Endothelial cell of umbilical vein (primary cell): ENCODE data around the gene WARS2. TPM values are rescaled to one million over a fixed set of nuclear protein-coding genes. Genes with fewer than 3 reads are reported as not detected.

ENCODE experiments used
- BruUV-seq: library from RNA; stranded (reverse); fragments of 400-500 nt; replicated peaks from 2 replicates; lab custom pipeline; 2021; lab: Mats Ljungman, UMichigan
- CTCF ChIA-PET: fragments of 300-600, 350-600 bp; sonication (Branson Sonifier 250); formaldehyde crosslinking; loops from one replicate; lab custom pipeline; 2021; ENCODE audit warnings: antibody characterized with exemption, inconsistent platforms; lab: Charles Lee
- POLR2A ChIA-PET: fragments of 300-600, 350-600 bp; sonication (Branson Sonifier 250); formaldehyde crosslinking; loops from one replicate; lab custom pipeline; 2021; ENCODE audit warnings: antibody characterized with exemption, inconsistent platforms; lab: Charles Lee
- DNase-seq: peaks from one replicate; pipeline ENCODE4 v3.0.0-alpha.2; 2011; ENCODE audit warnings: low read depth, low spot score
- FAIRE-seq: peaks from 2 replicates; lab custom pipeline; 2011; peaks lifted over from hg19 to GRCh38; lab: Jason Lieb, UNC
- H2AFZ ChIP-seq: 2 replicates; pipeline ENCODE4 v1.6.0; 2012; ENCODE audit warnings: low read depth, low read length, control low read depth, inconsistent platforms
- H3K27ac ChIP-seq: 2 replicates; pipeline ENCODE4 v1.5.1; 2011; ENCODE audit warnings: low read depth, mild to moderate bottlenecking, control low read depth, low read length, moderate library complexity; ENCODE audit not compliant: insufficient read depth
- H3K27me3 ChIP-seq, 2 experiments: 2 replicates each; pipeline versions ENCODE4 v1.6.0 to v1.6.1; 2011; ENCODE audit warnings: low read length in 2 of 2, mixed read lengths in 1 of 2; ENCODE audit not compliant: control insufficient read depth in 2 of 2, insufficient read depth in 2 of 2
- H3K36me3 ChIP-seq, 2 experiments: 2 replicates in 1 of 2; 3 replicates in 1 of 2; pipeline ENCODE4 v1.5.1; 2011; ENCODE audit warnings: low read length in 2 of 2, mild to moderate bottlenecking in 1 of 2, moderate library complexity in 1 of 2; ENCODE audit not compliant: control insufficient read depth in 2 of 2, insufficient read depth in 2 of 2; ENCODE audit errors: extremely low read depth in 1 of 2
- H3K4me1 ChIP-seq: 3 replicates; pipeline ENCODE4 v1.5.1; 2011; ENCODE audit warnings: mild to moderate bottlenecking, low read length; ENCODE audit not compliant: control insufficient read depth, insufficient read depth; ENCODE audit errors: extremely low read depth
- H3K4me2 ChIP-seq: 2 replicates; pipeline ENCODE4 v1.6.1; 2011; ENCODE audit warnings: low read length, control low read depth, mixed read lengths; ENCODE audit not compliant: insufficient read depth
- H3K4me3 ChIP-seq, 3 experiments: fragments of 200-600 bp in 1 of 3; sonication (generic), shearing (Covaris generic) in 1 of 3; replicated peaks in 1 of 3; 2 replicates each; pipeline ENCODE4 v1.5.1; 2011 to 2016; ENCODE audit warnings: control low read depth in 3 of 3, low read length in 3 of 3, mild to moderate bottlenecking in 2 of 3, inconsistent platforms in 1 of 3, low read depth in 1 of 3, moderate library complexity in 1 of 3; ENCODE audit not compliant: insufficient read depth in 1 of 3
- H3K79me2 ChIP-seq: 2 replicates; pipeline ENCODE4 v1.6.0; 2012; ENCODE audit warnings: low read length, inconsistent platforms; ENCODE audit not compliant: control insufficient read depth, insufficient read depth
- H3K9ac ChIP-seq: replicated peaks from 2 replicates; pipeline ENCODE3; 2011; ENCODE audit warnings: low read length, control low read depth; ENCODE audit not compliant: insufficient read depth; ENCODE audit errors: extremely low read depth
- H3K9me1 ChIP-seq: replicated peaks from 3 replicates; pipeline ENCODE4 v1.6.0; 2011; ENCODE audit warnings: mild to moderate bottlenecking, low read length; ENCODE audit not compliant: control insufficient read depth, insufficient read depth; ENCODE audit errors: extremely low read depth
- H3K9me3 ChIP-seq: replicated peaks from 2 replicates; pipeline ENCODE4 v1.5.1; 2012; ENCODE audit warnings: low read length, inconsistent platforms; ENCODE audit not compliant: control insufficient read depth, insufficient read depth
- H4K20me1 ChIP-seq: replicated peaks from 2 replicates; pipeline ENCODE3; 2011; ENCODE audit warnings: mild to moderate bottlenecking, low read length; ENCODE audit not compliant: control insufficient read depth, insufficient read depth; ENCODE audit errors: extremely low read depth
- EZH2 ChIP-seq: IDR thresholded peaks from 2 replicates; pipeline ENCODE4 v1.6.1; 2012; ENCODE audit warnings: borderline replicate concordance, low read depth, mild to moderate bottlenecking, moderate library complexity, low read length, inconsistent platforms; ENCODE audit not compliant: severe bottlenecking
- FOS ChIP-seq: IDR thresholded peaks from 2 replicates; pipeline ENCODE4 v1.6.1; 2011; ENCODE audit warnings: mild to moderate bottlenecking, low read length, moderate library complexity, borderline replicate concordance; ENCODE audit not compliant: insufficient read depth
- GATA2 ChIP-seq: IDR thresholded peaks from 2 replicates; pipeline ENCODE4 v1.7.0; 2011; ENCODE audit warnings: low read depth, mild to moderate bottlenecking, moderate library complexity, mixed read lengths, low read length; ENCODE audit not compliant: insufficient read length, insufficient read depth
- JUN ChIP-seq: IDR thresholded peaks from 2 replicates; pipeline ENCODE4 v1.6.1; 2011; ENCODE audit warnings: borderline replicate concordance, low read depth; ENCODE audit not compliant: insufficient read length, insufficient read depth
- MAX ChIP-seq: IDR thresholded peaks from 2 replicates; pipeline ENCODE4 v1.6.1; 2011; ENCODE audit not compliant: insufficient read depth, insufficient read length
- MYC ChIP-seq: IDR thresholded peaks from one replicate; pipeline ENCODE4 v1.6.1; 2011; ENCODE audit warnings: mild to moderate bottlenecking, low read depth, low read length
- POLR2A ChIP-seq: IDR thresholded peaks from 2 replicates; pipeline ENCODE4 v1.6.1; 2012; ENCODE audit warnings: low read depth, mild to moderate bottlenecking, control low read depth, low read length
- POLR2AphosphoS5 ChIP-seq: IDR thresholded peaks from 2 replicates; pipeline ENCODE4 v1.6.1; 2012; ENCODE audit warnings: low read depth, mild to moderate bottlenecking, control low read depth, low read length, moderate library complexity; ENCODE audit not compliant: insufficient read depth
- dilution Hi-C: fragments of 300-500 bp; cut with MboI; formaldehyde crosslinking; loops from one replicate; pipeline ENCODE4 v1.15.0; 2019; ENCODE audit warnings: low sequenced_read_pairs; ENCODE audit not compliant: extremely low pct_ligation_motif_present
- intact Hi-C: fragments of 100-400 bp; cut with micrococcal nuclease; formaldehyde crosslinking; loops from one replicate; pipeline ENCODE4 v1.10.0; 2022
- polyA plus RNA-seq, 4 experiments: library from polyadenylated mRNA; depleted of rRNA in 3 of 4; stranded (reverse) in 3 of 4; unstranded in 1 of 4; fragments of >200 nt; gene quantifications; 2 replicates each; pipeline versions ENCODE4 v1.2.1 to v1.2.3, GENCODE V29; 2011 to 2012; ENCODE audit warnings: missing spikeins in 1 of 4
- total RNA-seq: library from RNA; stranded (reverse); gene quantifications from 2 replicates; pipeline ENCODE4 v1.2.3, GENCODE V29; 2021
- TF ChIP-seq, protein P1 (sequence below), 2 donors: IDR thresholded peaks; 1 replicate in 1 of 2; 2 replicates in 1 of 2; pipeline ENCODE4 v1.5.1; 2011; ENCODE audit warnings: low read length in 2 of 2, mild to moderate bottlenecking in 2 of 2, moderate library complexity in 2 of 2, control low read depth in 1 of 2, inconsistent platforms in 1 of 2, low read depth in 1 of 2; ENCODE audit not compliant: insufficient read depth in 1 of 2; ENCODE audit errors: extremely low read depth in 1 of 2

WARS2 gene
- total and polyA plus RNA-seq, 2 donors (not counting 3 experiments of a cell fraction or from before 2014, with no cell fraction given): 5.9 to 11.8 TPM

- ChIA-PET CTCF (interaction anchor here (1.2 to 3.9 kb wide), 2 partner anchors 9 to 15 kb away, joined by 3 to 23 read pairs; no protein-coding TSS in a partner anchor), POLR2A (no interaction called here)
- BruUV-seq: no TSS peak
- intact Hi-C loops: no loop called here
- Histone ChIP-seq H3K4me1 (peaks cover 12% of the 10 kb centered on the region), H3K4me3 (no peak overlapping the region), H3K9me3 (no peaks in the 10 kb centered on the region), H3K27ac (no peak overlapping the region), H3K27me3 (peaks cover 92 to 95% of the 10 kb centered on the region in 2 experiments), H4K20me1 (no peaks in the 10 kb centered on the region), H3K9ac (no peak overlapping the region), H3K36me3 (no peaks in the 10 kb centered on the region), H3K4me2 (no peak overlapping the region), H2AFZ (no peak overlapping the region), H3K79me2 (no peaks in the 10 kb centered on the region), H3K9me1 (no peaks in the 10 kb centered on the region)
- peak; percentile 98 for TF ChIP-seq EZH2
- TF ChIP-seq, protein P1, sequence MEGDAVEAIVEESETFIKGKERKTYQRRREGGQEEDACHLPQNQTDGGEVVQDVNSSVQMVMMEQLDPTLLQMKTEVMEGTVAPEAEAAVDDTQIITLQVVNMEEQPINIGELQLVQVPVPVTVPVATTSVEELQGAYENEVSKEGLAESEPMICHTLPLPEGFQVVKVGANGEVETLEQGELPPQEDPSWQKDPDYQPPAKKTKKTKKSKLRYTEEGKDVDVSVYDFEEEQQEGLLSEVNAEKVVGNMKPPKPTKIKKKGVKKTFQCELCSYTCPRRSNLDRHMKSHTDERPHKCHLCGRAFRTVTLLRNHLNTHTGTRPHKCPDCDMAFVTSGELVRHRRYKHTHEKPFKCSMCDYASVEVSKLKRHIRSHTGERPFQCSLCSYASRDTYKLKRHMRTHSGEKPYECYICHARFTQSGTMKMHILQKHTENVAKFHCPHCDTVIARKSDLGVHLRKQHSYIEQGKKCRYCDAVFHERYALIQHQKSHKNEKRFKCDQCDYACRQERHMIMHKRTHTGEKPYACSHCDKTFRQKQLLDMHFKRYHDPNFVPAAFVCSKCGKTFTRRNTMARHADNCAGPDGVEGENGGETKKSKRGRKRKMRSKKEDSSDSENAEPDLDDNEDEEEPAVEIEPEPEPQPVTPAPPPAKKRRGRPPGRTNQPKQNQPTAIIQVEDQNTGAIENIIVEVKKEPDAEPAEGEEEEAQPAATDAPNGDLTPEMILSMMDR (IDR thresholded peaks at IDR 0.05; ENCODE audit: extremely low read depth in 1 of 2, insufficient read depth in 1 of 2, low read depth in 1 of 2, low read length in 2 of 2): no peak
- dilution Hi-C loops: no loop called here
- FAIRE-seq (no peak), DNase-seq (no peak)
Observed at GRCh38 chr1:118992868-118993699, 147.4 kb downstream of the WARS2 start.

DNA sequence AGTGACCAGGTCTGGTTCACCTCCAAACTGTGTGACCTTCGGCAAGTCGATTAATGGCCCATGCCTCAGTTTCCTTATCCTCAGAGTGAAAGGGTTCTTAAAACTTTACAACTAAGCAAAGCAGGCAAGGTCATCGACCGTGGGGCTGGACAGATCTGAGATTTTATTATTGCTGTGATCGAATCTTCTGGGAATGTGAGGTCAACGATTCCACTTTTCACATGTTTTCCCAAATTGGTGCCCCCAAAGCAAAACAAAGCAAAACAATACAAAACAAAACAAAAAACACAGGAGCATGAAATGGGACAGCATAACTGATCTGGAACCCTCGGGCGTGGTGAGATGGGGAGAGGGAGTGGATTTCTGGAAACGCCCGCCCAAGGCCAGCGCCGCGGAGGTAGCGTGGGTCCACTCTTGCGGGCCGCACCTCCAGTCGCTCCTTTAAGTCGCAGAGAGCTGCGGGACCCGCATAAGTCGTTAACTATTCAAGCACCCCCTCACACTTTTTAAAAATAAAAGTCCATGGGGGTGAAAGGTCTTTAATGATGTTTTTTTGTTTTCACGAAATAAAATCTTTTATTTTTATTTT, 148.1 kb downstream of the WARS2 start:
- POLR2A ChIA-PET: no interaction called here
- FAIRE-seq (no peak), DNase-seq (no peak)
- Histone ChIP-seq H3K9ac (no peak overlapping the region), H3K4me2 (no peak overlapping the region), H3K27ac (no peak overlapping the region), H4K20me1 (no peaks in the 10 kb centered on the region), H3K27me3 (peaks cover 93 to 96% of the 10 kb centered on the region in 2 experiments), H3K79me2 (no peaks in the 10 kb centered on the region), H3K4me3 (no peak overlapping the region), H2AFZ (no peak overlapping the region), H3K36me3 (no peaks in the 10 kb centered on the region), H3K4me1 (peaks cover 12% of the 10 kb centered on the region), H3K9me3 (no peaks in the 10 kb centered on the region), H3K9me1 (no peaks in the 10 kb centered on the region)
- dilution Hi-C loops (no loop called here), intact Hi-C loops (no loop called here)
- BruUV-seq: no TSS peak
- TF ChIP-seq GATA2 (no peak), POLR2A (no peak), EZH2 (no peak), MYC (no peak), MAX (no peak), POLR2AphosphoS5 (no peak), JUN (no peak), FOS (no peak)
- TF ChIP-seq, protein P1 (IDR thresholded peaks at IDR 0.05; ENCODE audit: extremely low read depth in 1 of 2, insufficient read depth in 1 of 2, low read depth in 1 of 2, low read length in 2 of 2): no peak
- CTCF ChIA-PET: no interaction called here
